OCI-M2 (cell line): Measurements from ENCODE around the gene MLX.
"Not testable (repeated sequence)": the region's sequence is repeated elsewhere in the genome, so short reads cannot be mapped to it uniquely, and the experiment has no call there.

Experiments used
- DNase-seq: peaks from one replicate; lab custom pipeline; 2025; ENCODE audit not compliant: unreplicated experiment; lab: John Stamatoyannopoulos, UW

MLX gene

GRCh38 chr17:42617956-42618431 lies 51.1 kb downstream of the MLX start:
- no peak for DNase-seq

- no peak for DNase-seq
Measured at GRCh38 chr17:42618442-42619150, 51.7 kb downstream of the MLX start.

DNA sequence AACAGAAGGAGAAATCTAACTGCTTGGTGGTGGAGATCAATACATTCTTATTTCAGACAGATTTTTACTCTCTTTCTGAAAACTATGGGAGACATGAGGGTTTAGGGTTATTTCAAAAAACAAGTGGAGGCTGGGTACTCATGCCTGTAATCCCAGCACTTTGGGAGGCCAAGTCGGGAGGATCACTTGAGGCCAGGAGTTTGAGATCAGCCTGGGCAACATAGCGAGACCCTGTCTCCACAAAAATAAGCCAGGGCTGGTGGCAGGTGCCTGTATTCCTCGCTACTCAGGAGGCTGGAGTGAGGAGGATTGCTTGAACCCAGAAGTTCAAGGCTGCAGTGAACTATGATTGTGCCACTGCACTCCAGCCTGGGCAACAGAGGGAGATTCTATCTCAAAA lies 55.1 kb downstream of the MLX start:
- not testable (repeated sequence) for DNase-seq
